ENCODE data around the gene HIGD1A.

The HIGD1A gene

GRCh38 chr3:42799376-42799775 is 4.9 kb downstream of the HIGD1A start:
- no peak for DNase-seq (ENCODE audit: low read depth)

- DNase-seq (ENCODE audit: low read depth) = no peak
Measured at GRCh38 chr3:42796332-42796885, 7.9 kb downstream of the HIGD1A start.

- DNase-seq (ENCODE audit: low read depth) = no peak
Measured at GRCh38 chr3:42795621-42796181, 8.6 kb downstream of the HIGD1A start.

- DNase-seq (ENCODE audit: low read depth) = no peak
Measured at GRCh38 chr3:42790714-42791229, 13.5 kb downstream of the HIGD1A start.

- no peak for DNase-seq (ENCODE audit: low read depth)
Measured at GRCh38 chr3:42786631-42787030, 17.7 kb downstream of the HIGD1A start.

- DNase-seq (ENCODE audit: low read depth) = no peak
Measured at GRCh38 chr3:42786212-42786611, 18.1 kb downstream of the HIGD1A start.

GRCh38 chr3:42780892-42781700 is 23.2 kb downstream of the HIGD1A start:
- peak; percentile 5 for DNase-seq (ENCODE audit: low read depth)

- DNase-seq (ENCODE audit: low read depth) = no peak
Measured at GRCh38 chr3:42780398-42780797, 23.9 kb downstream of the HIGD1A start.

- DNase-seq (ENCODE audit: low read depth) = no peak
Measured at GRCh38 chr3:42778644-42779043, 25.6 kb downstream of the HIGD1A start.

GRCh38 chr3:42773409-42773751 is 30.9 kb downstream of the HIGD1A start:
- DNase-seq (ENCODE audit: low read depth) = no peak

GRCh38 chr3:42772670-42773408 is 31.5 kb downstream of the HIGD1A start, which contains the start of gene CCDC13:
Gene CCDC13 (minus strand): TSS chr3:42773253. CDS start chr3:42758345, 14,908 bp downstream.
- DNase-seq (ENCODE audit: low read depth) = peak; percentile 81

GRCh38 chr3:42771271-42771670 is 33.0 kb downstream of the HIGD1A start:
- no peak for DNase-seq (ENCODE audit: low read depth)

- DNase-seq (ENCODE audit: low read depth) = no peak
Measured at GRCh38 chr3:42769477-42770131, 34.7 kb downstream of the HIGD1A start.

GRCh38 chr3:42764561-42765295 is 39.6 kb downstream of the HIGD1A start:
- no peak for DNase-seq (ENCODE audit: low read depth)

GRCh38 chr3:42764115-42764514 is 40.2 kb downstream of the HIGD1A start:
- DNase-seq (ENCODE audit: low read depth) = no peak

- DNase-seq (ENCODE audit: low read depth) = no peak
Measured at GRCh38 chr3:42763021-42763420, 41.3 kb downstream of the HIGD1A start.

- no peak for DNase-seq (ENCODE audit: low read depth)
Measured at GRCh38 chr3:42762046-42762724, 42.1 kb downstream of the HIGD1A start.

- no peak for DNase-seq (ENCODE audit: low read depth)
Measured at GRCh38 chr3:42758126-42758525, 46.2 kb downstream of the HIGD1A start.

GRCh38 chr3:42756681-42757213 is 47.5 kb downstream of the HIGD1A start:
- no peak for DNase-seq (ENCODE audit: low read depth)
